Heart left ventricle (tissue), 13 donors: ENCODE results near the gene UGCG.

Experiments used
- POLR2A ChIP-seq, 2 donors: fragments of 450-650 bp; IDR thresholded peaks; one replicate each; pipeline ENCODE4 v1.6.1; 2017; ENCODE audit warnings: antibody characterized with exemption in 2 of 2, mild to moderate bottlenecking in 2 of 2, moderate library complexity in 2 of 2
- TF ChIP-seq, protein P1 (sequence below), 12 donors: fragments of 200-600 bp; sonication (generic) in 4 of 12; IDR thresholded peaks; one replicate each; pipeline versions ENCODE4 v1.5.0 to v1.8.0; 2018 to 2022; ENCODE audit warnings: antibody characterized with exemption in 12 of 12, mild to moderate bottlenecking in 5 of 12
- donor health status: ischemic (EF 13 %, LVEDD 7.1; RV severe dilation, severe dysfunction).
- donor health status: DM: no; HTN: yes; CAD: no.
- donor health status: DM: no; HTN: no; CAD: no.
- donor health status: ischemic (EF 25% LVEDD 6.9; RV normal size, moderate dysfunction).
- donor health status: ischemic (EF 25% LVEDD 5.7; RV mildly dilated, moderate dysfunction).
- donor health status: ischemic (EF 35%, LVEDD 5.7; RV mildly dilated, moderate dysfunction).
- donor health status: nonischemic (EF 11% LVEDD 7.7; RV severe dilation, severe dysfunction).
- donor health status: DM: yes; HTN: yes; CAD: no.
- donor health status: PGD.
- donor health status: ischemic (EF 29% LVEDD 5.4; RV normal size, mild dysfunction).
- donor health status: nonischemic (EF 23%, LVEDD 6.1; RV moderate dilation, normal function).

DNA sequence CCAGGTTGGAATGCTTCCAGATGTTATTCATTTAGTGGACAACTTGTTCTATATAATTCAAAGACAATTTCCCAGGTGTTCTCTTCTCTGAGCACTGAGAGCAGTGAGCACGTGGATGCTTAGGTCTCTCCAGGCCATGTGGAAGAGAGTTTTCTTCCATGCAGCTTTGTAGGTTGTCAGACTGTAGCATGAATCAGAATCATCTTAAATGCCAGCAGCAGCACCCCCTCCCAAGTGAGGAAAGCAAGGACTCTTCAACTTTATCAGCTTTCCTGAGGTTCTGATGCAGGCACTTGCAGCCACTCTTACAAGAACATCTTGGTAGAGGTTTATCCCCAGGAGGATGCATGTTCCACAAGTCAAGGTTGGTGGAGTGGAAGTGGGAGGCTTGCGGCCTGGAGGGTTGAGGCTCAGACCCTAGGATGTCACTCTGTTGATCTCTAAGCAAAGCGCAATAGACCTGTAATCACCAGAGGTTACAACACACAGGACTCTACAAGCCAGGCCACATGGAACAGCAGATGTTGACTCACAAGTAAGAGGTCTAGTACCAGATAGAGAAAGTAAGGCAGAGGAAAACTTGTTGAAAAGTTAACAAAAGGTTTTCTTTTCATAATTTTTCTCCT lies 47.7 kb downstream of the UGCG start:
- no peak for TF ChIP-seq POLR2A (IDR thresholded peaks at IDR 0.05)
- TF ChIP-seq, protein P1, sequence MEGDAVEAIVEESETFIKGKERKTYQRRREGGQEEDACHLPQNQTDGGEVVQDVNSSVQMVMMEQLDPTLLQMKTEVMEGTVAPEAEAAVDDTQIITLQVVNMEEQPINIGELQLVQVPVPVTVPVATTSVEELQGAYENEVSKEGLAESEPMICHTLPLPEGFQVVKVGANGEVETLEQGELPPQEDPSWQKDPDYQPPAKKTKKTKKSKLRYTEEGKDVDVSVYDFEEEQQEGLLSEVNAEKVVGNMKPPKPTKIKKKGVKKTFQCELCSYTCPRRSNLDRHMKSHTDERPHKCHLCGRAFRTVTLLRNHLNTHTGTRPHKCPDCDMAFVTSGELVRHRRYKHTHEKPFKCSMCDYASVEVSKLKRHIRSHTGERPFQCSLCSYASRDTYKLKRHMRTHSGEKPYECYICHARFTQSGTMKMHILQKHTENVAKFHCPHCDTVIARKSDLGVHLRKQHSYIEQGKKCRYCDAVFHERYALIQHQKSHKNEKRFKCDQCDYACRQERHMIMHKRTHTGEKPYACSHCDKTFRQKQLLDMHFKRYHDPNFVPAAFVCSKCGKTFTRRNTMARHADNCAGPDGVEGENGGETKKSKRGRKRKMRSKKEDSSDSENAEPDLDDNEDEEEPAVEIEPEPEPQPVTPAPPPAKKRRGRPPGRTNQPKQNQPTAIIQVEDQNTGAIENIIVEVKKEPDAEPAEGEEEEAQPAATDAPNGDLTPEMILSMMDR (IDR thresholded peaks at IDR 0.05): no peak
